ENCODE measurements around the gene TMEM266. TPM values are rescaled to one million over a fixed set of nuclear protein-coding genes. Genes with fewer than 3 reads are reported as not detected.

The TMEM266 gene
- total RNA-seq, 4 donors from 2014 or later, result 0.27 to 2.7 (median 1.5) TPM

- no peak for DNase-seq (ENCODE audit: low spot score in 2 of 2)
- WGBS, 2 donors, result 78 to 83% methylated on average over 7 of the region's 7 CpGs
- intact Hi-C loops (cut with DNase I; ENCODE audit: low total_unique reads), result loop anchor here (10.0 kb wide), 1 partner anchor 63 kb away; no protein-coding TSS in a partner anchor
- no peak overlapping the region for H3K4me3 ChIP-seq (ENCODE audit: low read depth, poor library complexity, severe bottlenecking)
- no peak for TF ChIP-seq POLR2A (IDR thresholded peaks at IDR 0.05)
- no peak for TF ChIP-seq CTCF (IDR thresholded peaks at IDR 0.05)
Measured at GRCh38 chr15:76071806-76072205, 12.0 kb downstream of the TMEM266 start.

GRCh38 chr15:76073554-76073953, 13.8 kb downstream of the TMEM266 start:
- no peak overlapping the region for H3K4me3 ChIP-seq (ENCODE audit: low read depth, poor library complexity, severe bottlenecking)
- DNase-seq (ENCODE audit: low spot score in 2 of 2), result no peak
- intact Hi-C loops (cut with DNase I; ENCODE audit: low total_unique reads), result loop anchor here (10.0 kb wide), 1 partner anchor 61 kb away; no protein-coding TSS in a partner anchor
- WGBS, 2 donors, result 79 to 86% methylated on average over 2 of the region's 2 CpGs
- TF ChIP-seq CTCF (IDR thresholded peaks at IDR 0.05), result no peak
- no peak for TF ChIP-seq POLR2A (IDR thresholded peaks at IDR 0.05)

GRCh38 chr15:76075046-76075445, 15.3 kb downstream of the TMEM266 start:
- H3K4me3 ChIP-seq (ENCODE audit: low read depth, poor library complexity, severe bottlenecking), result no peak overlapping the region
- TF ChIP-seq CTCF (IDR thresholded peaks at IDR 0.05) (no peak), POLR2A (IDR thresholded peaks at IDR 0.05) (no peak)
- DNase-seq (ENCODE audit: low spot score in 2 of 2), result no peak
- intact Hi-C loops (cut with DNase I; ENCODE audit: low total_unique reads), result loop anchor here (10.0 kb wide), 1 partner anchor 60 kb away; no protein-coding TSS in a partner anchor

GRCh38 chr15:76078285-76078877, 18.6 kb downstream of the TMEM266 start:
- intact Hi-C loops (cut with DNase I; ENCODE audit: low total_unique reads), result loop anchor here (10.0 kb wide), 1 partner anchor 56 kb away; no protein-coding TSS in a partner anchor
- no peak overlapping the region for H3K4me3 ChIP-seq (ENCODE audit: low read depth, poor library complexity, severe bottlenecking)
- DNase-seq (ENCODE audit: low spot score in 2 of 2), result no peak
- WGBS, 2 donors, result 67 to 71% methylated on average over 5 of the region's 5 CpGs
- TF ChIP-seq CTCF (IDR thresholded peaks at IDR 0.05) (no peak), POLR2A (IDR thresholded peaks at IDR 0.05) (no peak)

- no peak for DNase-seq (ENCODE audit: low spot score in 2 of 2)
- TF ChIP-seq CTCF (IDR thresholded peaks at IDR 0.05) (no peak), POLR2A (IDR thresholded peaks at IDR 0.05) (no peak)
- intact Hi-C loops (cut with DNase I; ENCODE audit: low total_unique reads), result no loop called here
- H3K4me3 ChIP-seq (ENCODE audit: low read depth, poor library complexity, severe bottlenecking), result no peak overlapping the region
- WGBS, 2 donors, result 83% methylated on average over 2 of the region's 2 CpGs
Measured at GRCh38 chr15:76084256-76084655, 24.5 kb downstream of the TMEM266 start.

- 44 to 62% methylated on average over 3 of the region's 3 CpGs for WGBS, 2 donors
Measured at GRCh38 chr15:76098685-76099084, 38.9 kb downstream of the TMEM266 start.

More at GRCh38 chr15:76098685-76099084, 38.9 kb downstream of the TMEM266 start:
- TF ChIP-seq POLR2A (IDR thresholded peaks at IDR 0.05), result no peak
- H3K4me3 ChIP-seq (ENCODE audit: low read depth, poor library complexity, severe bottlenecking), result no peak overlapping the region
- no peak for DNase-seq (ENCODE audit: low spot score in 2 of 2)
- intact Hi-C loops (cut with DNase I; ENCODE audit: low total_unique reads), result no loop called here

Data from lower leg skin (tissue), 4 donors.